ELR (cell line): ENCODE results near the gene C1orf159.

Experiments
- DNase-seq: peaks from one replicate; pipeline ENCODE4 v3.0.0-alpha.2; 2015; ENCODE audit warnings: low read depth

Gene C1orf159

GRCh38 chr1:1092149-1092855 is 23.6 kb downstream of the C1orf159 start:
- no peak for DNase-seq

GRCh38 chr1:1091344-1092148 is 24.3 kb downstream of the C1orf159 start:
- DNase-seq, result no peak

DNA sequence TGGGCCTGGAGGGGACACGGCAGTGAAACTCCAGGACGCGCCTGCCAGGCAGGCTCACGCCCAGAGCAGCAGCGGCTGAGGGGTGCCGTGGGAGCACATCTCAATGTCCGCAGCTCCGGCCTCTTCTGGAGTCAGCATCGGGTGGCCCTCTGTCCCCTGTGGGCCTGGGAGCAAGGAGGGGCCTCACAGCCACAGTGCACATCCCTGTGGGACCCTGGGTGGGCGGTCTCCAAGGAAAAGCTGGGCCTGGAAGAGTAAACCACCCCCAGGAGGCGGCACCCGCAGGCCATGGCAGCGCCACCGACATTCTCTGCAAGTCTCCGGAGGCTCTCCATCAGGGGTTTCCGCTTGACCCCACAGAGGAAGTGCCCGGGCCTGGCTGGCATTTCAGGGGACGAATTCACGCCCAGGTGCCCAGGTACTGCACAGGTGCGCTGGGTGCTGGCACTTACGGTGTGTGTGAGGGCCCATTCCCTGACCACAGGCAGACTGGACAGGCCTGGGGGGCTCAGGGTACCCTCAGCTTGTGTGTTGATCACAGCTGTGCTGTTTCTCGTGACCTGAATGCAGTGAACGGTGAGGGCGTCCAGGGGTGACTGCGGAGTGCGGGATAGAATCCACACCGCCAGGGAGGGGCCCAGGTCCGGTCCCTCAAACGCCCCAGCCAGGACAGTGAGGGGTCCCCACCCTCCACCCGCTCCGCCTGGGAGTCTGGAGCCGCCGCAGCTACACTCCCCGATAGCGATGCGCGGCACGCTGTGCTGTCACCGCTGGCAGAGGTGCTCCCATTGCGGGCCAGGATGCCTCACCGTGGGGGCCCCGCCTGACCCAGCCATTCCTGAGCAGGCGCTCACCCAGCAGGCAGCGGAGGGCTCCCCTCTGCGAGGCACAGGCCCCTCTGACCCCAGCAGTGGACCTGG is 25.2 kb downstream of the C1orf159 start:
- DNase-seq, result no peak

DNA sequence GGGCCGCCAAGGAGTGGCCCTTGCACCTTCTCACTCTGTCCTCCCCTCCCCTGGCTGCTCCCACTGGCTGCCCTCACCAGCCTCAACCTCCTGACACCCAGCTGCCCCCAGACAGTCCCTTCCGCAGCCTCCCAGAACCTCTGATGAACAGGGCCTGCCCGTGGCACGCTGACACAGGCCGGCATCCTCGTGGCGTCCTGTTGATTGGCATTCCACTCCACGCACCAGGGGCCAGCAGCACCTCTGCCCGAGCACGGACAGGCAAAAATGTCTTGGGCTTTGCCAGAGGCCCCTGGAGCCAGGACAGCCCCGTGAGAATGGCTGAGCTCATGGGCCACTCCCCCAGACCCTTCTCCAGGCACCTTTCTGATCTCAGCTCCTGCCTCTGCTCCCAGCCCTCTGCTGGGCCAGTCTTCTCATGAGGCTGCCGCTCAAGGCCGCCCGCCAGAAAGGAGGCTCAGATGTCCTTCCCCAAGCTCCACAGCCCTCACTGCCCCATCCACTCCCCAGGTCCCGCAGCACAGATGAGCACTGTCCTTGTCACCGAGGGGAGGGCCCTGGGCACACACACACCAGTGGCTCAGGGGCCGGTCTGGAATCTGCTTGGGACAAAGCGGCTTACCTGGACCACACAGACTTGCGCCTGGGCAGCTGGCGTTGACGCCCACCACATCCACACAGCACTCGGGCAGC is 26.0 kb downstream of the C1orf159 start:
- no peak for DNase-seq

- no peak for DNase-seq
These were observed 26.8 kb downstream of the C1orf159 start for GRCh38 chr1:1088801-1089680.

GRCh38 chr1:1088029-1088800 is 27.7 kb downstream of the C1orf159 start:
- no peak for DNase-seq

DNA sequence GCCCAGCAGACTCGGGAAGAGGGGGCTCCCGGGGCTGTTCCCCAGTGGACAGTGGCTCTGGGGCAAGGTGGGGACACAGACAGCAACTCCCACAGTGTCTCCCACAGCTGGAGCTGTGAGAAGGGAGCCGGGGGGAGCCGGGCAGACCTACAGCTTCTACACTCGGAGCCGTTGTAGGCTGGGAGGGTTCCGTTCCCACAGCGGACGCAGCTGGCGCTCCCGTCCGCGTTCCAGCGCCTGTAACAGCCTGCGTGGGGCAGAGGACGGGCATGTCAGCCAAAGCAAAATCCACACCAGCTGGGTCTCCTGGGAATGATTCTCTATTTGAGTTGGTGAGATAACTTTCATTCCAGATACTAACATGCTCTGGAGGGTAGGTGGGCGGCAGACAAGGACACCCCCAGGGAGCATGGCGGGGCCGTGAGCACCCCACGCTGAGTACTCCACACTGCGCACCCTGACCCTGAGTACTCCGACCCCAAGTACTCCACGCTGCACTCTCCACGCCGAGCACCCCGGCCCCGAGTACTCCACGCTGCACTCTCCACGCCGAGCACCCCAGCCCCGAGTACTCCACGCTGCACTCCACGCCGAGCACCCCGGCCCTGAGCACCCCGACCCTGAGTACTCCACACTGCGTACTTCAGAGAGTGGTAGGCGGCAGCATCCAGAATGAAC is 28.4 kb downstream of the C1orf159 start:
- no peak for DNase-seq

DNA sequence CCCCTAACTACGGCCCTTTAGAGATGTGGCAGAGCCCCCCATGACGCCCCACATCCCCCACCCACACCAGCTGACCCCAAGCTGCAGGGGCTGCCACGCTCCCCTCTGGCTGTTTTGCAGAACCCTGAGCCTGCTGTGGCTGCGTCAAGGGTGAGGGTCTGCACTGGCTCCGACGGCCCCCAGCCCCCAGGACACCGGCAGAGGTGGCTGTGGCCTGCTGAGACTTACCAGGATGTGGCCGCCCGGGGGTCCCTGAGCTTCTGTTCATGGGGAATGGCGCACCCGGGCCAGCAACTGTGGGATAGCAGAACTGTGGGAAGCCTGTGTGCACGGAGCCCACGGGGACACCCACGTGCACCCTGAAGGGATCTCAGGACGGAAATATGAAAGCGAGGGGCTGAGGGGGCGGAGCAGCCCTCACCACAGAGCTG is 29.0 kb downstream of the C1orf159 start:
- DNase-seq, result no peak

GRCh38 chr1:1085911-1086841 is 29.7 kb downstream of the C1orf159 start:
- DNase-seq, result no peak

GRCh38 chr1:1085171-1085841 is 30.6 kb downstream of the C1orf159 start:
- DNase-seq, result no peak

GRCh38 chr1:1084372-1085170 is 31.3 kb downstream of the C1orf159 start:
- DNase-seq, result no peak

DNA sequence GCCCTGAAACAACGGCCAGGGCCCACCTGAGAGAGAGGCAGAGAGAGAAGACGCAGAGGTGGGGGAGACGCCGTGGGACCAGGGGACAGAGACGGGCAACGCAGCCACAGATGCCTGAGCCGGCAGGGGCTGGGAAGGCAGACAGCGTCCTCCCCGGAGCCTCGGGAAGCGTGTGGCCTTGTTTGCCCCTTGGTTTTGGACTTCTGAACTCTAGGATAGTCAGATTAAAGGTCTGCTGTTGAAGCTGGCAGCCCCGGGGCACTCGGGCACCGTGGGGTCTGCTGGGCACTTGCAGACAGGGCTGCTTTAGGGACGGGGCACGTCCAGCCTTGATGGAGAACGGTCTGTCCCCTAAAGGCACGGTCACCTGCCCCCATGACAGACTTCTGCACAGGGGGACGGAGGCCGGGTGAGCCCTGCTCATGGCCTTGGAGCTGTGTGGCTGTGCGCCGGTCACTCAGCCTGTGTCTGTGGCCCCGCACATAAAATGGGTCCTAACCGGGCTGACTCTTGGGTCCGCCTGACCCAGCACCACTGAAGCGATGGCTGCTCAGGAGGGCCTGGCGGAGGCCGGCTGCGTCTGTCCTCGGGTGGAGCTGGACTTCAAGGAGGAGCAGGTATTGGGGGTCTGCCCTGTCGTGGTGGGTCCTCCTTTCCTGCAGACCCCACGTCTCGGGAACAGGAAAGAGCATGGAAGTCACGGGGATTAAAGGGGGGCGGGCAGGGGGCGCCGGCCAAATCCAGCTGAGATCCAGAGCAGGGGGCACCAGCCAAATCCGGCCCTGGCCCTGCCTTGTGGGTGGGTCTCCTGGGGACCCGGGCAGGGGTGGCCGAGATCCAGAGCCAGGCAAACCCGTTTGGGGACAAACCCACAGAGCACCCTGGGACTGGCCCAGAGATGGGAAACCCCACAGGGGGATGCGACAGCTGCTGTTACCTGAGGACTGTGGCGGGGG is 32.2 kb downstream of the C1orf159 start:
- no peak for DNase-seq

GRCh38 chr1:1082776-1083415 is 33.0 kb downstream of the C1orf159 start:
- DNase-seq, result no peak

- DNase-seq, result no peak
These were observed 33.6 kb downstream of the C1orf159 start for GRCh38 chr1:1082239-1082775.
